RWPE1 (cell line): Measurements from ENCODE around the gene BTRC.

ENCODE experiments used
- CTCF ChIA-PET: fragments of 350-600 bp; sonication (Branson Sonifier 250); formaldehyde crosslinking; extraction: SDS; loops from one replicate; lab custom pipeline; 2021; lab: Yijun Ruan, JAX
- POLR2A ChIA-PET: fragments of 400-600 bp; formaldehyde crosslinking; extraction: SDS; loops from one replicate; lab custom pipeline; 2020; ENCODE audit warnings: antibody characterized with exemption; ENCODE audit not compliant: low non-redundant PET; lab: Yijun Ruan, JAX
- DNase-seq: peaks from one replicate; pipeline ENCODE4 v3.0.0; 2012; ENCODE audit warnings: low spot score
- H3K27ac ChIP-seq: fragments of 450-650 bp; 2 replicates; pipeline ENCODE4 v1.5.1; 2017
- TF ChIP-seq, protein P1 (sequence below): fragments of 450-650 bp; conservative IDR thresholded peaks from 2 replicates; pipeline ENCODE4 v1.5.1; 2017; ENCODE audit warnings: low read depth, mild to moderate bottlenecking

The BTRC gene

GRCh38 chr10:101535949-101536348 lies 182.0 kb downstream of the BTRC start:
- no peak for DNase-seq
- ChIA-PET CTCF (interaction anchor here (0.5 to 1.4 kb wide), 7 partner anchors 17 to 235 kb away, joined by 3 to 5 read pairs (median 4); no protein-coding TSS in a partner anchor), POLR2A (interaction anchor here (0.5 kb wide), 1 partner anchor 474 kb away, joined by 13 read pairs; no protein-coding TSS in a partner anchor)
- H3K27ac ChIP-seq, result no peak overlapping the region
- TF ChIP-seq, protein P1, sequence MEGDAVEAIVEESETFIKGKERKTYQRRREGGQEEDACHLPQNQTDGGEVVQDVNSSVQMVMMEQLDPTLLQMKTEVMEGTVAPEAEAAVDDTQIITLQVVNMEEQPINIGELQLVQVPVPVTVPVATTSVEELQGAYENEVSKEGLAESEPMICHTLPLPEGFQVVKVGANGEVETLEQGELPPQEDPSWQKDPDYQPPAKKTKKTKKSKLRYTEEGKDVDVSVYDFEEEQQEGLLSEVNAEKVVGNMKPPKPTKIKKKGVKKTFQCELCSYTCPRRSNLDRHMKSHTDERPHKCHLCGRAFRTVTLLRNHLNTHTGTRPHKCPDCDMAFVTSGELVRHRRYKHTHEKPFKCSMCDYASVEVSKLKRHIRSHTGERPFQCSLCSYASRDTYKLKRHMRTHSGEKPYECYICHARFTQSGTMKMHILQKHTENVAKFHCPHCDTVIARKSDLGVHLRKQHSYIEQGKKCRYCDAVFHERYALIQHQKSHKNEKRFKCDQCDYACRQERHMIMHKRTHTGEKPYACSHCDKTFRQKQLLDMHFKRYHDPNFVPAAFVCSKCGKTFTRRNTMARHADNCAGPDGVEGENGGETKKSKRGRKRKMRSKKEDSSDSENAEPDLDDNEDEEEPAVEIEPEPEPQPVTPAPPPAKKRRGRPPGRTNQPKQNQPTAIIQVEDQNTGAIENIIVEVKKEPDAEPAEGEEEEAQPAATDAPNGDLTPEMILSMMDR, result no peak

- POLR2A ChIA-PET, result no interaction called here
- TF ChIP-seq, protein P1, result peak; percentile 42
- CTCF ChIA-PET, result interaction anchor here (0.6 to 1.4 kb wide), 6 partner anchors 10 to 322 kb away, joined by 3 to 4 read pairs (median 3); no protein-coding TSS in a partner anchor
- DNase-seq, result peak; percentile 43
- H3K27ac ChIP-seq, result no peak overlapping the region
Observed at GRCh38 chr10:101536800-101537199, 182.8 kb downstream of the BTRC start.

GRCh38 chr10:101538446-101538845 lies 184.5 kb downstream of the BTRC start:
- no peak overlapping the region for H3K27ac ChIP-seq
- no peak for DNase-seq
- ChIA-PET CTCF (interaction anchor here (0.7 kb wide), 1 partner anchor 742 kb away, joined by 5 read pairs; no protein-coding TSS in a partner anchor), POLR2A (no interaction called here)
- TF ChIP-seq, protein P1, result no peak

GRCh38 chr10:101545898-101546297 lies 191.9 kb downstream of the BTRC start:
- TF ChIP-seq, protein P1, result no peak
- ChIA-PET CTCF (interaction anchor here (0.6 to 1.4 kb wide), 4 partner anchors 9 to 383 kb away, joined by 3 to 6 read pairs (median 3); no protein-coding TSS in a partner anchor), POLR2A (no interaction called here)
- no peak for DNase-seq
- H3K27ac ChIP-seq, result no peak overlapping the region

DNA sequence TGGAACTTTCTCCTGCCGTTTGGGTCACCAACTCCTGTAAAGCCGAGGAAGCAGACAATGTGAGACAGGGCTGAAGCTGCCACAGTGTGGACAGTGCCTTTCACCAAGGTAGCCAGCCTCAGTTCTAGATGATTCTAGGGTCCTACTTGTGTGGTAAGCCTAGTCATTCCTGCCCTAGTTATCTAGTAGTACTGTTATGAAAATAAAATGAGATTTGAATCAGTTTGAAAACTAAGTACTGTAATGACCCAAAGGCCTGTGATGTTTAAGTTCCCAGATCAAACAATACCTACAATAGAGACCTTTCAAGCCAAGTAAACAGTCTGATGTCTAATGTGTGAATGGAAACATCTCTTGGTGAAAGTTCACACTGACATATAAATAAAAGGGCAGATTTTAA lies 197.0 kb downstream of the BTRC start:
- no peak overlapping the region for H3K27ac ChIP-seq
- DNase-seq, result no peak
- ChIA-PET CTCF (interaction anchor here (1.8 kb wide), 1 partner anchor 13 kb away, joined by 5 read pairs; no protein-coding TSS in a partner anchor), POLR2A (no interaction called here)
- TF ChIP-seq, protein P1, result no peak

DNA sequence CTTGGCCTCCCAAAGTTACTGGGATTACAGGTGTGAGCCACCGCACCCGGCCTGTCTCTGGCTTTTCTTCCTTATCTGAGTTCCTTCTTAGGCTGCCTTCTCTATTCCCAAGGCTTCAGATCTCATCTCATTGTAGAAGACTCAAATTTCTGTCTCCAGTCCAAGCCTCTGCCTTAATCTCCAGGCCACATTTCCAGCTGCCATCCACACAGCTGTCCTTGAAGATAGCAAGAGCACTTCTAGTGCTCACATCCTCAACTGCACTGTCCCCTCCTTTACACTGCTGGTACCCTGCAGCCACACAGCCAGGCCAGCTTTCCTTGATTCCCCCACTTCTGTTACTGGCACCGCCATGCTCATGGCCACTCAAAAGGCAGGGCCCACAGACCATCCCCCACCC lies 198.5 kb downstream of the BTRC start:
- POLR2A ChIA-PET, result no interaction called here
- CTCF ChIA-PET, result interaction anchor here (0.6 to 1.8 kb wide), 3 partner anchors 15 to 288 kb away, joined by 4 to 5 read pairs (median 4); no protein-coding TSS in a partner anchor
- no peak for DNase-seq
- TF ChIP-seq, protein P1, result no peak
- H3K27ac ChIP-seq, result no peak overlapping the region
